Left lobe of liver (tissue), 2 donors: Measurements from ENCODE around the gene PRPH2. TPM values are rescaled to one million over a fixed set of nuclear protein-coding genes. Genes with fewer than 3 reads are reported as not detected.
"Not testable (repeated sequence)": the region's sequence is repeated elsewhere in the genome, so short reads cannot be mapped to it uniquely, and the experiment has no call there.

Experiments used
- ATAC-seq: fragments of 200-7000 bp; cut with Tn5 transposase; one replicate; pipeline ENCODE4 v1.9.1; 2020; ENCODE audit warnings: mild to moderate bottlenecking, moderate library complexity
- DNase-seq: peaks from one replicate; pipeline ENCODE4 v3.0.0-alpha.2; 2020; ENCODE audit warnings: low spot score
- total RNA-seq: library from RNA; stranded (reverse); gene quantifications from one replicate; pipeline ENCODE4 v1.2.1, GENCODE V29; 2021
- donor health status: DM: no; HTN: no; CAD: no; lungs with moderate emphysema.
- donor health status: DM: no; HTN: yes; CAD: no.

Gene PRPH2
- total RNA-seq, 1 donor from 2014 or later = not detected

- ATAC-seq = no peak
- DNase-seq = no peak
Measured at GRCh38 chr6:42742116-42742894, 19.9 kb upstream of the PRPH2 start.

- DNase-seq (no peak), ATAC-seq (no peak)
Measured at GRCh38 chr6:42740725-42741124, 18.3 kb upstream of the PRPH2 start.

DNA sequence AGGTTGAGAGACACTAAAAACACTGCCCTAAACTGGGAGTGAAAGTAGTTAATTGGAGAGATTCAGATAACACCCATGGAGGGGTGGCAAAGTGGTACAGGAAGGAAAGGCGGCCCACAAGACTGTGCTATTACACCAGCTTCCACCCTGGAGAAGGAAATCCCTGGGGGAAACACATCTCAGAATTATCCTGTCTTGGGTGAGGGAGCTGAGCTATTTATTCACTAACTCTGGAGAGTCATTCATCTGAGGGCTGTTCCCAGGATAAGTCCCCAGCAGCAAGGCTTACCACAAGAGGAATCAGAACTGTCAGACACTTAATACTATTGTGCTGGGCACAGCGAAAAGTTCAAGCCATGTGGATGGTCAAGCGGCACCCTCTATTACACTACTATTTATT lies 13.6 kb upstream of the PRPH2 start:
- ATAC-seq = no peak
- no peak for DNase-seq

DNA sequence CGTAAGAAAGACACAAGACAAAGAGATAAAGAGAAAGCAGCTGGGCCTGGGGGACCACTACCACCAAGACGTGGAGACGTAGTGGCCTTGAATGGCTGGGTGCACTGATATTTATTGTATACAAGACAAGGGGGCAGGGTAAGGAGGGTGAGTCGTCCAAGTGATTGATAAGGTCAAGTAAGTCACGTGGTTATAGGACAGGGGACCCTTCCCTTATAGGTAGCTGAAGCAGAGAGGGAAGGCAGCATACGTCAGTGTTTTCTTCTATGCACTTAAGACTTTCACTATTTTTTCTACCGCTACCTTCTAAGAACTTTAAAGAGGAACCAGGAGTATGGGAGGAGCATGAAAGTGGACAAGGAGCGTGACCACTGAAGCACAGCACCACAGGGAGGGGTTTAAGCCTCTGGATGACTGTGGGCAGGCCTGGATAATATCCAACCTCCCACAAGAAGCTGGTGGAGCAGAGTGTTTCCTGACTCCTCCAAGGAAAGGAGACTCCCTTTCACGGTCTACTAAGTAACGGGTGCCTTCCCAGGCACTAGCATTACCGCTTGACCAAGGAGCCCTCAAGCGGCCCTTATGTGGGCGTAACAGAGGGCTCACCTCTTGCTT lies 11.6 kb upstream of the PRPH2 start:
- ATAC-seq, DNase-seq: not testable (repeated sequence)

DNA sequence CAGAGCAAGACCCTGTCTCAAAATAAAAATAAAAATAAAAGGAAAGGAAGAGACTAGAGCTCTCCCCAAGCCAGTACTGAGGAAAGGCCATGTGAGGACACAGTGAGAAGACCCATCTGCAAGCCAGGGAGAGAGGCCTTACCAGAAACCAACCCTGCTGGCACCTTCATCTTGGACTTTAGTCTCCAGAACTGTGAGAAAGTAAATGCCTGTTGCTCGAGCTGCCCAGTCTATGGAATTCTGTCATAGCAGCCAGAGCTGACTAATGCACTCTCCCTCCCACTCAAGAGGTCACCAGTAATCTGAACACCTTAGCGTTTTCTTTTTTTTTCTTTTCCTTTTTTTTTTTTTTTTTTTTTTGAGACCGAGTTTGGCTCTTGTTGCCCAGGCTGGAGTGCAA lies 7.3 kb upstream of the PRPH2 start:
- no peak for DNase-seq

GRCh38 chr6:42727627-42728026 lies 5.2 kb upstream of the PRPH2 start:
- no peak for DNase-seq
- no peak for ATAC-seq

More for the DNA sequence above, 7.3 kb upstream of the PRPH2 start:
- peak; percentile 56 for ATAC-seq

DNA sequence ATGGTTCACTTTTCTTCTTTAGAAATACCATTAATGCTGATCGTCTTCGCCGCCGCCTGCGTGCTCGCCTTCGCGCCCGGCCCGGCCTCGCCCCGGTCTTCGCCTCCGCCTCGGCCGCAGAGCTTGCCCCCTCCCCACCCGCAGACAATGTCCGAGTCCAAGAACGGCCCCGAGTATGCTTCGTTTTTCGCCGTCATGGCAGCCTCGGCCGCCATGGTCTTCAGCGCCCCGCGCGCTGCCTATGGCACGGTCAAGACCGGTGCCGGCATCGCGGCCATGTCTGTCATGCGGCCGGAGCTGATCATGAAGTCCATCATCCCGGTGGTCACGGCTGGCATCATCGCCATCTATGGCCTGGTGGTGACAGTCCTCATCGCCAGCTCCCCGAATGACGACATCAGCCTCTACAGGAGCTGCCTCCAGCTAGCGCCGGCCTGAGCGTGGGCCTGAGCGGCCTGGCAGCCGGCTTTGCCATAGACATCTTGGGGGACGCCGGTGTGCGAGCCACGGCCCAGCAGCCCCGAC lies 4.8 kb upstream of the PRPH2 start:
- ATAC-seq (peak; percentile 40), DNase-seq (no peak)

GRCh38 chr6:42726485-42727086 lies 4.2 kb upstream of the PRPH2 start:
- DNase-seq = peak; percentile 70
- ATAC-seq = peak; percentile 97

- DNase-seq = no peak
- ATAC-seq = no peak
Measured at GRCh38 chr6:42726026-42726425, 3.6 kb upstream of the PRPH2 start.

DNA sequence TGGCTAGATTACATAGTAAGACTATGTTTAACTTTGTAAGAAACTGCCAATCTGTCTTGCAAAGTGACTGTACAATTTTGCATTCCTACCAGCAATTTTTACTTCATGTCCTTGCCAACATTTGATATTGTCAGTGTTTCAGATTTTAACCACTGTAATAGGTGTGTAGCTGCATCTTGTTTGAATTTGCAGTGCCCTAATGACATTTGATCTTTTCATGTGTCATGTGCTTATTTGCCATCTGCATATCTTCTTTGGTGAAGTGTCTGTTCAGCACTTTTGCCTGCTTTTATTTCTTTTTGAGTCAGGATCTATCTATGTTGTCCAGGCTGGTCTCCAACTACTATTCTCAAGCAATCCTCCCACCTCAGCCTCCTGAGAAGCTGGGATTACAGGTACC lies 2.4 kb upstream of the PRPH2 start:
- ATAC-seq (no peak), DNase-seq (no peak)

DNA sequence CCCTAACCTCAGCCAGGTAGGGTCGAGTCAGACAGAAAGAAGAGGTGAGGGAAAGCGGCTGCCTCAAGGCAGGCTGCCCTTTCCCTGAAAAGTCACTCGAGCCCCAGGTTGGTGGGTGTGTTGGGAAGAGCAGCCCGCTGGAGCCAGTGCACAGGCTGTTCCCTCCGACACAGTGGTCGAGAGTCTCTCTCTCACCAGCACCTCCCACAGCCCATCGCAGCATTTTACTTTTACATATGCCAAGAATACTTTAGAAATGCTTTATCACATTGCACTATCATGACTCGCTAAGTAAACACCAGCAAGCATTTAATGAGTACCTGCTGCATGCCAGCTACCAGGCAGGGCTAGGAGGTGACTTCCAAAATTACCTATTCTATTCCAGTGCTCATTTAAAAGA lies 1.7 kb downstream of the PRPH2 start:
- ATAC-seq = no peak
- no peak for DNase-seq

- ATAC-seq (no peak), DNase-seq (no peak)
Measured at GRCh38 chr6:42715871-42716270, 6.5 kb downstream of the PRPH2 start.

GRCh38 chr6:42714098-42714761 lies 8.2 kb downstream of the PRPH2 start:
- DNase-seq (no peak), ATAC-seq (no peak)

DNA sequence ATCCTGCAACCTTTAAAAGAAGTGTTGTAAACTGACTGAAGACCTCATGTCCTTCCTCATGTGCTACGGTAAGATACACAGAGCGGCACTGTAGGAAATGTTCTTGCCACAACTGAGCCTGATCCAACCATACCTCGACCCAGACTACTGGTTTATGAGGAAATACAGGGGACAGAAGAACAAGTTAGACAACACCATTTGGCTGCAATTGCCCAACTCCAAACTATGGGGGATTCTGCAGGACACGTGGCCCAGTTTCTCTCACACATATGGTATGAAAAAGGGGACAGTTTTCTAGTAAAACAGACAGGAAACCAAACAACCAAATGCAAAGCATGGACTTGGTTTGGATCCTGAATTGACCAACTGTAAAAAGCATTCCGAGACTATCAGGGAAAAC lies 10.5 kb downstream of the PRPH2 start:
- no peak for ATAC-seq
- no peak for DNase-seq

DNA sequence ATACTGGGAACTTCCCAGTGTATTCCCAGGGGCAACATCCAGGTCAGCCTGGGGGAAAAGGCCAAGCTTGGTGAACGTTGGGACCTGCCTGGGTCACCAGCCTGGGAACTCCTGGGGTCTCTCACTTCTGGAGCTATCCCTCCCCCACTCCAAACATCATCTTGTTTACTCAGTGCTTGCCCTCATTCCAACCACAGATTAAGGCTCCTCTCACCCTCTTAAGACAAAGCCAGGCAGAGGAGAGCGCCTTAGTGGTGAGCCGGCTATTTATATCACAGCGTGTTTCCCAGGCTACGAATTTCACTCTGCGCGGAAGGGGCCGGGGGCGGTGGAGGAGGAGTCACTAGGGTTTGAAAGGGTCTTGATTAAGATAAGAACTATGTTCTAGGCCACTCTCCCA lies 12.1 kb downstream of the PRPH2 start:
- ATAC-seq (no peak), DNase-seq (no peak)

- no peak for ATAC-seq
Measured at GRCh38 chr6:42709871-42710270, 12.5 kb downstream of the PRPH2 start.

GRCh38 chr6:42708096-42708495 lies 14.3 kb downstream of the PRPH2 start:
- no peak for ATAC-seq
- DNase-seq = no peak

More at GRCh38 chr6:42709871-42710270, 12.5 kb downstream of the PRPH2 start:
- no peak for DNase-seq

DNA sequence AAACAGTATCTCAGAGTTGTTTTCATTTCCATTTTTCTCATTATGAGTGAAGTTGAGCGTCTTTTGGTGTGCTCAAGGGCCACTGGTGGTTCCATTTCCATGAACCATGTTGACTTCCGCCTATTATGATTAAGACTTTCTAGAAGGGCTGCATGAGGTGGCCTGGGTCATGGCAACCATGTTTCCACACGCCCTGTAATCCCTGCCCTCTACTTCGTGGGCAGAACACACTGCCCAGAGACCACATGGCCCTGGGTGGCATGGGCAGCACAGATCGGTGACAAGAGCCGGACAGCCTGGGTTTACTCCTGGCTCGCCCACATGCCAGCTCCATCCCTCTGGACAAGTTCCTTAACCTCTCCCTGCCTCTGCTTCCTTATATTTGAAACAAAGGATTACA lies 14.8 kb downstream of the PRPH2 start:
- DNase-seq (no peak), ATAC-seq (no peak)

DNA sequence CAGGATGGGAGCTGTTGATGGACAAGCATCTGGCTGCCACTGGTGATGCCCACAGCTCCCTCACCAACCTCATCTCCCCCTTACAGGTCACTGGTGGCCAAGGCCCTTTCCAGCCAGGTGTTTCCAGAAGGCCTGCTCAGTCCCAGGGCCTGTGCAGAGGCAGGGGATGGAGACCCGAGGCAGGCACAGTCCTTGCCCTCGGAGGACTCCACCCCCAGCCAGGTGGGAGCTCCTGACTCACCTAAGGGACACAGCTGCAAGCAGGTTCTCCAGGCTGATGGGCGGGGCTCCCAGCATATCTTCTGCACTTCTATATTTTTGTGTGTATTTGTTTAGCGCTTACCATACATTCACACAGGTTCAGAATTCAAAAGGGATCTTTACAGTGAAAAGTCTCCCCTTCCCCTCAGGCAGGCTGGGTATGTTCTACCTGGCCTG lies 17.4 kb downstream of the PRPH2 start:
- DNase-seq (no peak), ATAC-seq (no peak)

GRCh38 chr6:42704251-42704936 lies 18.0 kb downstream of the PRPH2 start:
- DNase-seq = no peak
- peak; percentile 62 for ATAC-seq

- ATAC-seq, DNase-seq: not testable (repeated sequence)
Measured at GRCh38 chr6:42702786-42703185, 19.6 kb downstream of the PRPH2 start.
